Ascending aorta (tissue), 2 donors: ENCODE results near the gene TMPRSS9. TPM values are rescaled to one million over a fixed set of nuclear protein-coding genes. Genes with fewer than 3 reads are reported as not detected.

Experiments
- DNase-seq, 2 donors: peaks; one replicate each; pipeline ENCODE4 v3.0.0-alpha.2; 2019; ENCODE audit warnings: low spot score in 2 of 2
- H3K27ac ChIP-seq, 2 donors: fragments of 200-600 bp; sonication (generic); one replicate each; pipeline ENCODE4 v1.5.1; 2016 to 2017; ENCODE audit warnings: mild to moderate bottlenecking in 1 of 2
- H3K27me3 ChIP-seq: fragments of 200-600 bp; sonication (generic); one replicate; pipeline ENCODE4 v1.5.1; 2017
- H3K36me3 ChIP-seq, 2 donors: fragments of 200-600 bp; sonication (generic); one replicate each; pipeline ENCODE4 v1.5.1; 2016
- H3K4me1 ChIP-seq, 2 donors: fragments of 200-600 bp; sonication (generic); one replicate each; pipeline ENCODE4 v1.5.1; 2016 to 2017; ENCODE audit warnings: mild to moderate bottlenecking in 1 of 2
- H3K4me3 ChIP-seq, 2 donors: fragments of 200-600 bp; sonication (generic); one replicate each; pipeline ENCODE4 v1.5.1; 2016 to 2017; ENCODE audit warnings: mild to moderate bottlenecking in 1 of 2
- H3K9me3 ChIP-seq, 2 donors: fragments of 200-600 bp; sonication (generic); one replicate each; pipeline ENCODE4 v1.5.1; 2016
- intact Hi-C: fragments of 100-400 bp; cut with DNase I; formaldehyde crosslinking; loops from one replicate; pipeline ENCODE4 v1.15.1; 2023
- total RNA-seq: library from RNA; depleted of rRNA; stranded (reverse); fragments of >200 nt; gene quantifications from one replicate; pipeline ENCODE4 v1.1.0, GENCODE V29; 2016
- TF ChIP-seq, protein P1 (sequence below), 3 experiments: fragments of 200-600 bp in 2 of 3; fragments of 450-650 bp in 1 of 3; sonication (generic) in 2 of 3; IDR thresholded peaks; one replicate each; pipeline ENCODE4 v1.5.1; 2016 to 2019; ENCODE audit warnings: antibody characterized with exemption in 3 of 3, mild to moderate bottlenecking in 1 of 3, moderate library complexity in 1 of 3

TMPRSS9 gene
- total RNA-seq, 1 donor from 2014 or later = not detected

DNA sequence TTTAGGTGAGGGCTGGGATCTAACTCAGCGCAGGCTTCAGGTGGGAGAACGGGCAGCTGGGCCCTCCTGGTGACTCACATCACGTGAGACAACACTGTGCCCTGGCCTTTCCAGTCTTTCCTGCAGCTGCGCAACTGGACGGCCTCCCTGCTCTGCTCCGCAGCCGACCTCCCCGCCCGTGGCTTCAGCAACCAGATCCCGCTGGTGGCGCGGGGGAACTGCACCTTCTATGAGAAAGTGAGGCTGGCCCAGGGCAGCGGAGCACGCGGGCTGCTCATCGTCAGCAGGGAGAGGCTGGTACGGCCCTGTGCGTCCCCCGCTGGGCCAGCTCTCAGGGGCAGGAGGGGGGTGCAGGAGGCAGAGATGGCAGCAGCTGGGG is 22.7 kb upstream of the TMPRSS9 start:
- intact Hi-C loops = no loop called here
- Histone ChIP-seq H3K9me3 (no peaks in the 10 kb centered on the region), H3K27me3 (no peaks in the 10 kb centered on the region), H3K27ac (no peak overlapping the region), H3K36me3 (peaks cover 13 to 31% of the 10 kb centered on the region in 2 donors), H3K4me1 (peaks cover 0 to 4% of the 10 kb centered on the region in 2 donors), H3K4me3 (no peak overlapping the region)
- DNase-seq = no peak
- TF ChIP-seq, protein P1, sequence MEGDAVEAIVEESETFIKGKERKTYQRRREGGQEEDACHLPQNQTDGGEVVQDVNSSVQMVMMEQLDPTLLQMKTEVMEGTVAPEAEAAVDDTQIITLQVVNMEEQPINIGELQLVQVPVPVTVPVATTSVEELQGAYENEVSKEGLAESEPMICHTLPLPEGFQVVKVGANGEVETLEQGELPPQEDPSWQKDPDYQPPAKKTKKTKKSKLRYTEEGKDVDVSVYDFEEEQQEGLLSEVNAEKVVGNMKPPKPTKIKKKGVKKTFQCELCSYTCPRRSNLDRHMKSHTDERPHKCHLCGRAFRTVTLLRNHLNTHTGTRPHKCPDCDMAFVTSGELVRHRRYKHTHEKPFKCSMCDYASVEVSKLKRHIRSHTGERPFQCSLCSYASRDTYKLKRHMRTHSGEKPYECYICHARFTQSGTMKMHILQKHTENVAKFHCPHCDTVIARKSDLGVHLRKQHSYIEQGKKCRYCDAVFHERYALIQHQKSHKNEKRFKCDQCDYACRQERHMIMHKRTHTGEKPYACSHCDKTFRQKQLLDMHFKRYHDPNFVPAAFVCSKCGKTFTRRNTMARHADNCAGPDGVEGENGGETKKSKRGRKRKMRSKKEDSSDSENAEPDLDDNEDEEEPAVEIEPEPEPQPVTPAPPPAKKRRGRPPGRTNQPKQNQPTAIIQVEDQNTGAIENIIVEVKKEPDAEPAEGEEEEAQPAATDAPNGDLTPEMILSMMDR (IDR thresholded peaks at IDR 0.05) = no peak

DNA sequence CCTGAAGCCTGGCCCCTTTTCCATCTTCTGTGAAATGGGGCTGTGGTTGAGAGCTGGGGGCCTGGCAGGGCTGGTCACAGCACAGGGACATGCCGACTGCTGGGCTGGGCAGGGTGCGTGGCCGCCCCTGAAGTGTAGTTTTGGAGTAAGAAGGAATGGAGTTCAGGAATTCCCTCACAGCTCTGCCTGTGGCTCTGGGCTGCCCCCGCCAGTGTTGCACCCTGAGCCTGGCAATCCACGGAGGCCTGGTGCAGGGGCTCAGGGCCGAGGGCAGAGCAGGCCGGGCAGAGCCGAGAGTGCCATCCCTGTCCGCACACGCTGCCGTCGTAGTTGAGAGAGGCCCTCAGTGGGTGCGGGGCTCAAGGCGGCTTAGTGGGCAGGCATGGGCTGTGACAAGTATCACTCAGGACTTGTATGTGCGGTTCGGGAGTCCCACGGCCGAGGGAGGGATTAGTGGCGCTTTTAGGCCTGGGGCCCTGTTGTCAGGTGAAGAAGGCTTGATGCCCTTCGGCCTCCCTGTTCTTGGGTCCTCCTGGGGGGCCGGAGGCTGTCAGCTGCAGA is 21.9 kb upstream of the TMPRSS9 start:
- Histone ChIP-seq H3K36me3 (peaks cover 13 to 40% of the 10 kb centered on the region in 2 donors), H3K4me3 (no peak overlapping the region), H3K27me3 (no peaks in the 10 kb centered on the region), H3K4me1 (no peaks in the 10 kb centered on the region), H3K9me3 (no peaks in the 10 kb centered on the region), H3K27ac (no peak overlapping the region)
- intact Hi-C loops = no loop called here
- no peak for DNase-seq
- TF ChIP-seq, protein P1 (IDR thresholded peaks at IDR 0.05) = no peak

DNA sequence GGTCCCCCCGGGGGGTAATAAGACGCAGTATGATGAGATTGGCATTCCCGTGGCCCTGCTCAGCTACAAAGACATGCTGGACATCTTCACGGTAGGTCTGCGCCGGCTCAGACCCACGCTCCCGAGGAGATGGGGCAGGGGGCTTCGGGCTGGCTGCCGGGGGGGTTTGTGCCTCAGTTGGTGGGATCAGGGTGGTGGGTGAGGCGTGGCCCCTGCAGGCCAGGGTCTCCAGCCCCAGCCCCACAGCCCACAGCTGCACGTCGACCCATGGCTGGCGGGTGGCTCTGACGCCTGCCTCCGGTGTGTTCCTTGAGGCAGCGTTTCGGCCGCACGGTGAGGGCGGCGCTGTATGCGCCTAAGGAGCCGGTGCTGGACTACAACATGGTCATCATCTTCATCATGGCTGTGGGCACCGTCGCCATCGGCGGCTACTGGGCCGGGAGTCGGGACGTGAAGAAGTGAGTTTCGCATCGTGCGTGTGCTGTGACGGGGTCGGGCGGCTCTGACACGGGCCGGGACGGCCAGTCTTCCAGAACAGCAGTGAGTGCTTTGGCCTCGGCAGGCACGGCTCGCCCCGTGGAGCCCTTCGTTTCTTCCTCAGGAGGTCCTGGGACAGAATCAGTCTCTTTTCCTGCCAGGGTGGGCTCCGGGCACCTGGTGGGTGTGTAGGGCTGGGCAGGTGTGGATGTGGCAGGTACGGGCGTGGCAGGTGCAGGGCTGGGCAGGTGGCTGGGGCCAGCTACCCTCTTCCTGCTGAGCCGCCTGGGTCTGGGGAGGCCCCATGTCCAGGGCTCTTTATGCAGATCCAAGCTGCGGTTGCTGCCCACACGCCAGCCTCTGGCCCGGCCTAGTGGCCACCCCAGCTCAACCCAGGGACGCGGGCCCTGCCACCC is 21.1 kb upstream of the TMPRSS9 start:
- no peak overlapping the region for H3K27ac ChIP-seq
- no peaks in the 10 kb centered on the region for H3K9me3 ChIP-seq
- peaks cover 13 to 42% of the 10 kb centered on the region in 2 donors for H3K36me3 ChIP-seq
- intact Hi-C loops = no loop called here
- H3K4me1 ChIP-seq = no peaks in the 10 kb centered on the region
- no peak for DNase-seq
- TF ChIP-seq, protein P1 (IDR thresholded peaks at IDR 0.05) = no peak
- no peaks in the 10 kb centered on the region for H3K27me3 ChIP-seq
- H3K4me3 ChIP-seq = no peak overlapping the region

DNA sequence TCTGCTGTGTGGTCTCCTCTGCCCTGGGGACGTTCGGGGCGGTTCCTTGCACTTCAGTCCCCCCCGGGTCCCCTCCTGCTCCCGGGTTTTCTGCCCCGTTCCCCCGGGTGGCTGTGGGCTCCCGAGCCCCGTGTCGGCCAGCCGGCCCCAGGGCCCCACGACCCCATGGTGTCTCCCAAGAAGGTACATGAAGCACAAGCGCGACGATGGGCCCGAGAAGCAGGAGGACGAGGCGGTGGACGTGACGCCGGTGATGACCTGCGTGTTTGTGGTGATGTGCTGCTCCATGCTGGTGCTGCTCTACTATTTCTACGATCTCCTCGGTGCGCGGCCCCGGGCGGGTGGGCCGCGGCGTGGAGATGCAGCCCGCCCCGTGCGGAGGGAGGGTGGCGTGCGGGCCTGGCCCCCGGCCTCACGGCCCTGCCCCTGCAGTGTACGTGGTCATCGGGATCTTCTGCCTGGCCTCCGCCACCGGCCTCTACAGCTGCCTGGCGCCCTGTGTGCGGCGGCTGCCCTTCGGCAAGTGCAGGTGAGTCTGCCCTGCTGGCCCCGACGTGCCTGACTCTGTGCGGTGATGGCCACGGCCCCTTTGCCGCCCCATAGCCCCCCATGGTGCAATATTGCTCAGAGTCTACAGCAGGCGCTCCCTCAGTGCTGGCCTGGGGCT is 20.3 kb upstream of the TMPRSS9 start:
- DNase-seq = no peak

DNA sequence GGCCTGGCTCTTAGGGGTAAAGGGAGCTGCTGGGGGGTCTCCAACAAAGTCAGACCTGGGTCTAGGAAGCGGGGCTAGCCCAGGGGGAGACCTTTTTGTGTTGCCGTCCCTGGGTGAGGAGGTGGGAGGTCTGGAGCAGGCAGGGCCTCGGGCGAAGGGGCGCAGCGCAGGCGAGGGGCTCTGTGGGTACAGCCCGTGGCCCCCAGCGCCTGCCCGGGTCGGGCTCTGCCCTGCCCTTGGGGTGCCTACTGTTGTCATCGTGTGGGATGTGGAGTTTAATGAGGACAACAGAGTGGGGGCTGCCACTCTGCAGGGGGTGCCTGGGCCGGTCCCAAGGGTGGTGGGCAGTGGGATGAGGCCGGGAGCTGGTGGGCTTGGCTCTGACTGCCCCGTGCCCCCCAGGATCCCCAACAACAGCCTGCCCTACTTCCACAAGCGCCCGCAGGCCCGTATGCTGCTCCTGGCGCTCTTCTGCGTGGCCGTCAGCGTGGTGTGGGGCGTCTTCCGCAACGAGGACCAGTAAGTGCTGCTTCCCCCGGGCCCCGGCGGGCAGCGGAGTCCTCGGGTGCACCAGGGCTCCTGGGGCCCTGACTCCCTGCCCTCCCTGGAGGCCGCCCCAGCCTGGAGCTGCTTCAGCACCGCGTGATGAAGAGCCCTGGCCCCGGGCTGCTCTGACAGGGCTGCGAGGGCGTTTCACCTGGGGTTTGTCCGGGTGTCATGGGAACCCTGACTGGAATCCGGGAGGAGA is 19.4 kb upstream of the TMPRSS9 start:
- intact Hi-C loops = no loop called here
- H3K9me3 ChIP-seq = no peaks in the 10 kb centered on the region
- no peak overlapping the region for H3K27ac ChIP-seq
- H3K36me3 ChIP-seq = peaks cover 17 to 54% of the 10 kb centered on the region in 2 donors
- no peaks in the 10 kb centered on the region for H3K4me1 ChIP-seq
- TF ChIP-seq, protein P1 (IDR thresholded peaks at IDR 0.05) = no peak
- no peaks in the 10 kb centered on the region for H3K27me3 ChIP-seq
- no peak for DNase-seq
- no peak overlapping the region for H3K4me3 ChIP-seq

More for the DNA sequence above, 20.3 kb upstream of the TMPRSS9 start:
- no peaks in the 10 kb centered on the region for H3K27me3 ChIP-seq
- no peaks in the 10 kb centered on the region for H3K4me1 ChIP-seq
- no peak overlapping the region for H3K27ac ChIP-seq
- TF ChIP-seq, protein P1 (IDR thresholded peaks at IDR 0.05) = no peak
- intact Hi-C loops = no loop called here
- H3K4me3 ChIP-seq = no peak overlapping the region
- no peaks in the 10 kb centered on the region for H3K9me3 ChIP-seq
- peaks cover 14 to 48% of the 10 kb centered on the region in 2 donors for H3K36me3 ChIP-seq
